GM21390 (cell line): Measurements from ENCODE around the gene CA10.

Experiments used
- ATAC-seq: cut with Tn5 transposase; IDR thresholded peaks from one replicate; pipeline ENCODE4 v1.9.1; 2021; ENCODE audit not compliant: unreplicated experiment

The CA10 gene

GRCh38 chr17:51955245-51955644 lies 203.3 kb downstream of the CA10 start:
- no peak for ATAC-seq

GRCh38 chr17:51954232-51954765 lies 204.2 kb downstream of the CA10 start:
- no peak for ATAC-seq

- ATAC-seq = no peak
These were observed 206.8 kb downstream of the CA10 start for GRCh38 chr17:51951741-51952140.

DNA sequence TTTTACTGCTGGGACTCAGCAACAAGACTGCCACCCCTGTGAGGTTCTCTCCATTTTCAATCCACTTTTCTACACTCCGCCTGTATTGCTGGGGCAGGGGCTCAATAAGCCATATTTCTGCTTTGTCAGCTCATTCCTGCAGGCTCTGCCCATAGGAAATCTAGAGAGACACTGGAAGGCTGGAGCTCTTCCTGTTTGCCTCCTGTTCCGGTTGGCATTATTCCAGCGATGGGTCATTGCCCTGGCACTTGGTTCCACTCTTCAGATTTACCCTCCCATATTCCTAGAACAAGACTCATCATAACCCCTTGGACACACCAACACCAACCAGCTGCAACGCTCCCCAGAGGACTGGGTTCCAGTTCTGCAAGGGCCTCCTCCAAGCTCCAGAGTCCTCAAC lies 210.4 kb downstream of the CA10 start:
- ATAC-seq = no peak

- ATAC-seq = no peak
These were observed 211.3 kb downstream of the CA10 start for GRCh38 chr17:51947160-51947735.

GRCh38 chr17:51946311-51946710 lies 212.2 kb downstream of the CA10 start:
- no peak for ATAC-seq

GRCh38 chr17:51941272-51941671 lies 217.2 kb downstream of the CA10 start:
- ATAC-seq = no peak

DNA sequence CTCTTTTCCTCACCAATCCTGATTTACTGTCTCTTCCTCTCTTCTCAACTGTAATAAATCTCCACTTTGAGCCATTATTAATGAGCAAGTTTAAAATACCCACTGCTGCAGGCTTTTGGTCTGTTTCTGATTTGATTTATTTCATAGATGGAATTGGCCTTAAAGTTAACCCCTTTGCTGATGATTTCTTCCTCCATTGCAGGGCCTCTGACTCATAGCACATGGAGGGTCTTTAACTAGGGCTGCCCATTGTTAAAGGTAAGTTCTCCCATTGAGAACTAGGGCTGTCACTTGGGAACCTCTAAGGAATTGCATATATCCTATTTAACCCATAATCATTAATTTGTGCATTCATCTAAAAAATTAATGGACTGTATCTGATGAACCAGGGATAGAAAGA lies 221.2 kb downstream of the CA10 start:
- no peak for ATAC-seq

GRCh38 chr17:51935477-51935876 lies 223.0 kb downstream of the CA10 start:
- ATAC-seq = no peak

DNA sequence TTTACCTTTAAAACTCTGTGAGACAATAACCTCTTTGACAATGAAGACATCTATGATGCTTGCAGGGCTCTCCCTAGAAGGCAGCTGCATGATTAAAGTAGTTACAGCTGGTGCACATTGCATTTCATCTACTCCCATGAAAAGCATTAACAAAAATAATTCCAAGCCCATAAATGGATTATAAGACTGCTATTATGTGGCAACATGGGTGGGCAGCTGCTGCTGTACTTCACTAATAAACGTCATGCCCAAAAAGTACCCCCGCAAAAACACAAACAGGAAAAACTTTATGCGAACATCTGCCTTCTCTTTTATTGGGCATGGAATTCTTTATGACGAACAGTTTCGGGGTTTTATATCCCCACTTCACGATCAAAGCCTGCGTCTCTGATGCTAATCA lies 224.9 kb downstream of the CA10 start:
- no peak for ATAC-seq

- no peak for ATAC-seq
These were observed 232.1 kb downstream of the CA10 start for GRCh38 chr17:51926448-51926847.

GRCh38 chr17:51921500-51921899 lies 237.0 kb downstream of the CA10 start:
- ATAC-seq = no peak

DNA sequence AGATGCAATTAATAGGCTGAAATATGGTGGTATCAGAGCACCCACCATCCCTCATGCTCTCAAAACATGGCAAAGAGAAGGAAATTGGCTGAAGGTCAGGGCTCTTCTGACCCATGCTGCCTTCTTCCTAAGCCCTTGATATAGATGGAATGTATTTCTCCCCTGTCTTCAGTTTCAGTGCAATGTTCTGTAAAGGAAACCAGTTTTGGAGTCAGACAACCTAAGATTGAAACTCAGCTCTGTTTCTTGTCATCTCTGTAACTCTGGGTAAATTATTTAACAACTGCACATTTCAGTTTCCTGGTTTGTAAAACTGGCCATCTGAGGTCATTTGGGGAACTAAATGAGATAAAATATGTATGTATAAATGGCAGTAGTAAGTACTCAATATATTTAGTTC lies 243.9 kb downstream of the CA10 start:
- no peak for ATAC-seq

- ATAC-seq = no peak
These were observed 244.9 kb downstream of the CA10 start for GRCh38 chr17:51913491-51914205.

GRCh38 chr17:51912939-51913338 lies 245.6 kb downstream of the CA10 start:
- ATAC-seq = no peak

DNA sequence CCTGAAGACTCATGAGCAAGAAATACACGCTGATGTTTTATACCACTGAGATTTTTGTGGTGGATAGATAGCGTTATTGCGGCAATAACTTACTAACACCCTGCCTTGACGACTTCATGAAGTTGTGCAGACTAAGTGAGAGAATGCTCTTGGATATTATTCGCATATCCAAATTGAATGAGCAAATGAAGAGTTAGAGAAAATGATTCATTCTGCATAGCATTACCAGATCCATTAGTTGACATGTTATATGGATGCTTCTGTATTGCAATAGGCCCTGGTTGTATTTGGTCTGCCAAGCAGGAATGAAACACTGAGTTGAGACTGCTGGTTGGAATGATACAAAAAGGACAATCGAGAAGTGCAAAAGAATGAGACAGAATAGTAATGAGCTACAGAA lies 247.3 kb downstream of the CA10 start:
- ATAC-seq = no peak

- ATAC-seq = no peak
These were observed 248.5 kb downstream of the CA10 start for GRCh38 chr17:51909971-51910370.

- no peak for ATAC-seq
These were observed 249.5 kb downstream of the CA10 start for GRCh38 chr17:51908841-51909537.

- ATAC-seq = no peak
These were observed 251.5 kb downstream of the CA10 start for GRCh38 chr17:51907041-51907440.

DNA sequence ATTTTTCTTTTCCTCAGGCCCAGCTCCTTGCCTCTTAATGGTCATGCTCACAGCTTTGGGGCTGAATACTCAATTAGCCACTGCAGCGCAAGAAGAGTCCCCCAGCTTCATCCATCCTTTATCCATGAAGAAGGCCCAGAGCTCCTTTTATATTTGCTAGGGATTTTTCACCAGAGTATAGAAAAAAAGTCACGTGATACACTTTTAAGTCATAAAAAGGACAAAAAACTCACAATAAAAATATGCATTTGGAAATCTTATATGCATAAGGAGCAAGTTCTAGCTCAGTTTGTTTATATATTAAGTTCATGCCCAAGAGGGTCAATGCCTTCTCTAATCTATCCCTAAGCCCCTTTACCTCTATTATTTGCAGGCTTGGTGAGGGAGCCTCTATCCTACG lies 254.1 kb downstream of the CA10 start:
- ATAC-seq = no peak

GRCh38 chr17:51901242-51901641 lies 257.3 kb downstream of the CA10 start:
- ATAC-seq = no peak

DNA sequence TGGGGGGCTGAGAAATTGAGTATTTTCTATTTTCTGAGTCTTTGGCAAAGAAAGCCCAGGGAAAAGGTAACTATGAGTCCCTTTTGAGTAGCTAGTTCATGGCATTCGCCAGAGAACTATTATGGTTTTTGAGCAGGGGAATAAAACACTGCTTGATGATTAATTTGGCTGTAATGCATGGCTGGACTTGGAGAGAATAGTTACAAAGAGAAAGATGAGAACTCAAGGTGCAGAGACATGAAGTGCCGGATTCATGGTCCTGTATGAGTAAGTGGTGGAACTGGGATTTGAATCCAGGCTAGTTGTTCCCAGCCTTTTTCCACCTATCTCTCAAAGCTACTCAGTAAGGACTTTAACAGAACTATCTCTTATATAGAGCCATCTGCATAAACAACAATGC lies 266.6 kb downstream of the CA10 start:
- no peak for ATAC-seq
